HG02981 (cell line): ENCODE measurements around the gene SLC35F3.
A peak's percentile ranks its signal among the peaks of the same experiment; 100 is the strongest.
"Not testable (repeated sequence)": the region's sequence is repeated elsewhere in the genome, so short reads cannot be mapped to it uniquely, and the experiment has no call there.

Experiments used
- ATAC-seq: cut with Tn5 transposase; IDR thresholded peaks from one replicate; pipeline ENCODE4 v1.9.1; 2021; ENCODE audit warnings: mild to moderate bottlenecking, moderate library complexity; ENCODE audit not compliant: unreplicated experiment

Gene SLC35F3

DNA sequence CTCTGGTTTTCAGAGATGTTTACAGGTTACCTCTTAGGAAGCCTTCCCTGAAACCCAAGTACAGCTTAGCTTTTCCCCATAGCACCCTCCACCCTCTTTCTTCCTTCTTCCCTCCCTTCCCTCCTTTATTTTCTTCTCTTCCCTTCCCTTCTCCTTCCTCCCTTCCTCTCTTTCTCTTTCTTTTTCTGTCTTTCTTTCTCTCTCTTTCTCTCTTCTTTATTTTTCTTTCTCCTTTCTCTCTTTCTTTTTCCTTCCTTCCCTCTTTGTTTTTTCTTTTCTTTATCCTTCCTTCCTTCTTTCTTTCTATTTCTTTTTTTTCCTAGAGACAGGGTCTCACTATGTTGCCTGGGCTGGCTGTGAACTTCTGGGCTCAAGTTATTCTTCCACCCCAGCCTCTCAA, 231.6 kb downstream of the SLC35F3 start:
- ATAC-seq, result no peak

DNA sequence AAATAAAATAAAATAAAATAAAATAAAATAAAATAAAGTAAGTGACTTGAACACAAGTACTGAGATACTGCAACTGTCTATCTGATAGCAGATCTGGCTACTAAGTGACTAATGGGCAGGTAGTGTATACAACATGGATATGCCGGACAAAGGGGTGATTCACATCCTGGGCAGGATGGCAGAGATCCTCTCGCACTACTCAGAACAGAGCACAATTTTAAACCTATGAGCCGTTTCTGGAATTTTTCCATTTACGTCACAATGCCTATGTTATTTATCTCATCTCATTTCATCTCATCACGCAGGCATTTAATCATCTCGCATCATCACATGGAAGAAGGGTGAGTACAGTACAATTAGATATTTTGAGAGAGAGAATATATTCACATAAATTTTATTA, 235.5 kb downstream of the SLC35F3 start:
- ATAC-seq, result no peak

DNA sequence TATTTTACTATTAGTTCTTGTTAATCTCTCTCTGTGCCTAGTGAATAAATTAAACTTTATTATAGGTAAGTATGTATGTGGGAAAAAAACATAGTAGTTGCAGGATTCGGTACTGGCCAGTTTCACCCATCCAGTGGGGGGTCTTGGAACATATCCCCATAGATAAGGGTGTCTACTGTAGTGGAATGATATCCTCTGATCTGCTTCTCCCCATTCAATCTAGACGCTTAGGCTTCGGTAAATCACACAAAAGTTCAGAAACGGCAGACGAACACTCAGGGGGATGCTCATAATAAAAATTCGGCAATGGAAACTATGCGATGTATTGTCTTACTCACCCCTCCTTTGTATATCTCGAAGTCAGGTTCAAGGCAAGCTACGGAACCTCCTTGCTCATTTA, 235.9 kb downstream of the SLC35F3 start:
- no peak for ATAC-seq

DNA sequence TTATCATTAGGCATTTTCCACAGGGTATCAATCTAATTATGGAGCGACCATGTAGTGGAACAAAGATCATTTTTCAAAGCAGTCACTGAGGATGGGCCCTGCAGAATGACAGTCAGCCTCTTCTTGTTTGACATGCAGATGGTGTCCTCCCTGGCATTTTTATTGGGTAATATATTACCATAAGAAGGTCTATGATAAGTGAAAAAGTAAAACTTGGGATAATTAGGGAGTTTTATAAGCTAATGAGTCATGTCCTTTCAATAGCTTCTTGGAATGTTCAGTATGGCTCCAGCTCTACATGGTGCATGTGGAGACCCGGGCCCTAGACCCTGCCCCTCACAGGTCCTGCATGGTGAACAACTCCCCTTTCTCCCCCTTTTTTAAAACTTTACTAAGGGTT, 236.5 kb downstream of the SLC35F3 start:
- ATAC-seq, result no peak

DNA sequence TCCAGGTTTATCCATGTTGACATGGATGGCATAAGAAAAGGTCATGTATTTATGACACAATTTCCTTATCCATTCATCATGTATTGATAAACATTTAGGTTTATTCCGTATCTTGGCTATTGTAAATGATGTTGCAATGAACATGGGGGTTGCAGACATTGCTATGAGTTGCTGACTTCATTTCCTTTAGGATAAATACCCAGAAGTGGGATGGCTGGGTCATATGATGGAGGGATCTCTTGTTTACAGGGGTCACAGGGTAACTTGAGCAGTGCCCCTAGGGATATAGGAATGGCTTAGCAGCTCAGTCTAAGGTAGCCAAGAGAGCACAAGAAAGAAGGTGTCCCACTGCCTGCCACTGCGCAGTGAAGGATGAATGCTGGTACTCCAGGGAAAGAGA, 239.2 kb downstream of the SLC35F3 start:
- no peak for ATAC-seq

DNA sequence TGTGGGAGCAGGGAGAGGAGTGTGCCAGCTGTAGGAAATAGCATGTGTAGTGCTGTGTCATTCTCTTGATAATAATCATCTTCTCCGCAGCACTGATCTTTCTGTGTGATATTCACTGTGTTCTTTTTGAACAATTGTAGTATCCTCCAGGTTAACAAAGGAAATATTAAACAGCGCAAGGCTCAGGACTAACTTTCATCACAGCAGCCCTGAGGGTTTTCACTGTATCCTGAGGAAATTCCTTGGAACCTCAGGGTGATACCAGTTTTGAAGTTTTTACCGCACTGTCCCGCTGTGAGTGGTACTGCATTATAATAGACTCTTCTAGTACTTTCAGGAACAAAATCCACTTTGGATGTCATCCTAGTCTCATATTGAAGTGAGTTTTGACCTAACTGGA, 240.4 kb downstream of the SLC35F3 start:
- no peak for ATAC-seq

DNA sequence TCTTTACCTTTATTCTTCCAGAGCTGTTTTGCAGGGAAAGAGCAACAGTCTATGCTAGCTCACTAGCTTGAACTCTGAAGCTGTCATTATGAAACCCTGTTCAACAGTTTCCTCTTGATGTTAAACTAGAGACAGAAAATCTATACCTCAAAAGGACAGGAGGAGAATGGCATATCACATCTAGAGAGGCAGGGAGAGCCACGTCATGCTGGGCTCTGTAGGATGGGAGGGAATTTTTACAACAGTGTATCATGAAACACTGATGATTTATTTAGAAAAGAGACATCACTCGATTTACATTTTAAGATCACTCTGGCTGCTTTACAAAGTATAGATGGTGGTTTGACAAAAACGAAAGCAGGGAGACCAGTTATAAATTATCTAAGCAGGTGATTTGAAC, 243.9 kb downstream of the SLC35F3 start:
- ATAC-seq, result no peak

DNA sequence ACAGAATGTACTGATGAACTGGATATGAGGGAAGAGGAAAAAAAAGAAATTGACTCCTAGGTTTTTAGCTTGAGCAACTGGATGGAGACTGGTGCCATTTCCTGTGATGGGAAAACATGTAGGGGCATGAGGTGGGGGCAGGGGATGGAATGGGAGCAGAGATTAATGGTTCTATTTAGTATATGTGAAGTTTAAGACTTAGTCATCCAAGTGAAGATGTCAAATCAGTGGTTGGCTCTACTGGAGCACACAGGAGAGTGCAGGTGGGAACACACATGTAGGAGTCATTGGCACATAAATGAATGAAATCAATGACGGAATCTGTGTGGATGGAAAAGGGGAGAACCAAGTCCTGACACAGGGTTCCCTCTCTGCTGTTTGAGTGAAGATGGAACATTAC, 244.3 kb downstream of the SLC35F3 start:
- ATAC-seq, result no peak

DNA sequence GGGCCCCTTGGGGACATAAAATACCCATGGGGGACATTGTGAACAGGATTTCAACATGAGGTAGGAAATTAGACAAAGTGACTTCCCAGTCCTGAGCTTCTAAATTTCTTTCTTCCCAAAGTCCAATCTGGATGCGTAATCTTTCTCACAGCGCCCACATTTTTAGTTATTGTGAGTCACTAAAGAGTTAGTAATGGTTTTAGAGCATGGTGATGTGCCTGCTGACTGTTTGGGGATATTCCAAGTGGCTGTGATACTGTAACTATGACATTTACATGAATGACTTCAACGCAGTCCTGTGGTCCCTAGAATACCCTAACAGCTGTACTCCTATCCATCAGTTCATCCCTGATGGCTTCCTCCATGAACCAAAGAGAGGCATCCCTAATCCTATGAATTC, 244.7 kb downstream of the SLC35F3 start:
- ATAC-seq, result no peak

DNA sequence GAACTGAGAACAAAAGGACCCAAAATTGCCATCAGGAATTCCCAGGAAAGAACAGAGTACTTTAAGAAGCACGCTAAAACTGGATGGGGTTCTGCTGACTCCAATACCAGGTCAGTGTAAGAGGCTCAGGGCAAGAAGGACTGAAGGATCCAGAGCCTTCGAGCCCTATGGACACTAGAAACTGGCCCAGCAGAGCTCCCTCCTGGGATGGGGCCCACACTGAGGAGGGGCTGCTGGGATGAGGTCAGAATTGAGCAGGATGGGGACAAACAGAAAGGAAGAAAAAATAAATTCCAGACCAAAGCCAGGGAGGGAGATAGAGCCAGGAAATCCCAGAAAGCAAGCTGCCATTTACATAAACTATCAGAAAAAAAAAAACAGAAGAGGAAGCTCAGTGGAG, 246.4 kb downstream of the SLC35F3 start:
- ATAC-seq, result no peak

DNA sequence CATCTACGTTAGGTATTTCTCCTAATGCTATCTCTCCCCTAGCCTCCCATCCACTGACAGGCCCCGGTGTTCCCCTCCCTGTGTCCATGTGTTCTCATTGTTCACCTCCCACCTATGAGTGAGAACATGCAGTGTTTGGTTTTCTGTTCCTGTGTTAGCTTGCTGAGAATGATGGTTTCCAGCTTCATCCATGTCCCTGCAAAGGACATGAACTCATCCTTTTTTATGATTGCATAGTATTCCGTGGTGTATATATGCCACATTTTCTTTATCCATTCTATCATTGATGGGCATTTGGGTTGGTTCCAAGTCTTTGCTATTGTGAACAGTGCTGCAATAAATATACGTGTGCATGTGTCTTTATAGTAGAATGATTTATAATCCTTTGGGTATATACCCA, 247.9 kb downstream of the SLC35F3 start:
- not testable (repeated sequence) for ATAC-seq

DNA sequence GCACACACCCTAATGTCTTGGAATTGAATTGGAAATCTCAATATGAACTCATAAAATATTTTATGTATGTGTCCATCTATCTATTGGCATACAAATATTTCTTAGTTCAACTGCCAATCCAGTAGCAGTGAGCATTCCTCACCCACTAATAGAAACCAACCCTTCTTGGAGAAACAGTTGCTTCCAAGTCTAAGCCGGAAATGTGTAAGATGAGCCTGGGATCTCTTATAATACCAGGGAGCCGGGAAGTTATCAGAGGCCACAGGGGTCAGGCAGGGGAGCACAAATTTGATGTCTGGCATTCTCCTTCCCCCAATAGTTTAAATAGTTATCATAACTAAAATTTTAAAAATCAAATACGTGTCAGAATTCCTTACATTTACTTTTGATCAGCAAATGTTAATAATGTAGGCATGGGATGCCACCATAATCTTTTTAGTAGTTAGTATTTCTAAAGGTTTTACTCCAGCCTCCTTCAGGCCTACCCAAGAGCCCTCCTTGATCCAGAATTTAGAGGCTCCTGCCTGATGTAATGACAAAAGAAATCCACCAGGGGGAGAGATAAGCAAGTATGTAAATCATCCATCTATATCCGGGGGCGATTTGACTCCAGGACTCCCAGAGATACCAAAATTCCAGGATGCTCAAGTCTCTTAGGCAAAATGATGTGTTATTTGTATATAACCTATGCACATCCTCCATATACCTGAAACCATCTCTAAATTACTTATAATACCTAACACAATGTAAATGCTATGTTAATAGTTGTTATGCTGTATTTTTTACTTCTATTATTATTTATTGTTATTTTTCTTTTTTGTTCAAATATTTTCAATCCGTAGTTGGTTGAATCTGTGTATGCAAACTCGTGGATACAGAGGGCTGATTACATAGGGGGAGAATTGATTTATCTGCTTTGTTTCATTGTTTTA, 250.1 kb downstream of the SLC35F3 start:
- peak; percentile 72 for ATAC-seq

DNA sequence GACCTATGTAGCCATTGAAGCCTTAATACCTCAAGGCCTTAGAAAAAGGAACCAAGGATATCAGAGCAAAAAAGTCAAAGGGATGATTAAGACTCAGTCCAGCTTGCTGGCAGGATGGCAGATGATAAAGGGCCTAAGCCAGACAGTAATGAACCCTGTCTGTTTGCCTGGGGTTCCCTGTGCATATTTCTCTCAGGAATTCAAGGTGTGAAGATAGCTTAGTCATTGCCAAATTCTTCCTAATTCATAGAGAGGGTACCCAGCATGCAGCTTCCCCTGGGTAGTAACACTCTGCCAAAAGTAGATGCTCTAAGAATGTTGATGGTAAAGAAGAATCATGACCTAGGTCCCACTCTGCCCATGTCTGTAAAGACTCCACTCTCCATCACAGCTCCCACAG, 258.2 kb downstream of the SLC35F3 start:
- ATAC-seq, result no peak

DNA sequence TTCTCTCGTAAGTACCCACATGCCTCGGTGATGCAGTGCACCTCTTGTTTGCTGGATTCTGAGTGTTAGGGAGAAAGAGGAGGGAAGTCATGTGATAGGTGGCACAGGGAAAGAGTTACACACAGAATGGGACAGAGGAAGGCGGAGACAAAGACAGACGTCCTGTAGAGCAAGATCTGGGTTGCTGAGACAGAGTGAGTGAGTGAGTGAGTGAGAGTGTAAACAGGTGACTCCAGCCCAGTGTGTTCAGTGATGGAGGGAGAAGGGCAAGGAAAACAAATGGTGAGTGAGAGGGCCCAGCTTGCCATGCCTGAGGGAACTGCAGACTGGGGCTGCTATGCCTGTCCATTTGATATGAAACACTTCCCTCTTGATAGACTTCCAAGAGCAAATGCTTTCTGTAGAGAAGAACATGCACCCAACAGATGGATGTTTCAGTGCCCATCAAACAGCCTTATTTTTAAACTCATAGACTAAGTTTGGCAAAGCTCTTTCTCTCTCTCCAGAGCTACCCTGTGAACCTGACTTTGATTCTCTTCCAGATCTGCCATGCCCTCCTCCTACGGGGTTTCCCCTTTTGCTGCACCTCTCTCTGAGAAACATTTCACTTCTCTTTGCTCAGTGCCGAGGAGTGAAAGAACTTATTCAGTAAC, 258.9 kb downstream of the SLC35F3 start:
- ATAC-seq, result no peak

DNA sequence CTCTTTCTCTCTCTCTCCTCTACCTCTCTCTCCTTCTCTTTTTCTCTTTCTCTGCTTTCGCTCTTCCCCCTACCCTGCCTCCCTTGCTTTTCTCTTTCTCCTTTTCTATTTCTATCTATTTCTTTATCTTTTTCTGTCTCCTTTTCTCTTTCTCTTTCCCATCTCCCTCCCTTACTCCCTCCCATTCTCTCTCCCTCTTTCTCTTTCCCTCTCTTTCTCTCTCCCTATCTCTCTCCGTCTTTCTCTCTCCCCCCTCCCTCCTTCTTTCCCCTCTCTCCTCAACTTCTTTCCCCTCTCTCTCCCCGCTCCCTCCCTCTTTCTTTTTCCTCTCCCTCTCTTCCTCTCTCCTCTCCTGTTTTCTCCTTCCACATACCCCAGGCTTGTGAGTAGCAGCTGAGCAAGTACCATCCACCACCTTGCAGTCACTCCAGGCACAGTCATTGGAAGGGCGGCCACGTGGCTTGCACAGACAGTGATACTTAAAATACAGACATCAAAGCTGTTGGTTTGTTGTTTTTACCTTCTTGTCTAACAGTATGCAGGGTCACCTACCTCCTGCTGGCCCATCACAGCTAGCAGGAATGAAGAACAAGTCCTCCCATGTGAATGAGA, 259.7 kb downstream of the SLC35F3 start:
- no peak for ATAC-seq

DNA sequence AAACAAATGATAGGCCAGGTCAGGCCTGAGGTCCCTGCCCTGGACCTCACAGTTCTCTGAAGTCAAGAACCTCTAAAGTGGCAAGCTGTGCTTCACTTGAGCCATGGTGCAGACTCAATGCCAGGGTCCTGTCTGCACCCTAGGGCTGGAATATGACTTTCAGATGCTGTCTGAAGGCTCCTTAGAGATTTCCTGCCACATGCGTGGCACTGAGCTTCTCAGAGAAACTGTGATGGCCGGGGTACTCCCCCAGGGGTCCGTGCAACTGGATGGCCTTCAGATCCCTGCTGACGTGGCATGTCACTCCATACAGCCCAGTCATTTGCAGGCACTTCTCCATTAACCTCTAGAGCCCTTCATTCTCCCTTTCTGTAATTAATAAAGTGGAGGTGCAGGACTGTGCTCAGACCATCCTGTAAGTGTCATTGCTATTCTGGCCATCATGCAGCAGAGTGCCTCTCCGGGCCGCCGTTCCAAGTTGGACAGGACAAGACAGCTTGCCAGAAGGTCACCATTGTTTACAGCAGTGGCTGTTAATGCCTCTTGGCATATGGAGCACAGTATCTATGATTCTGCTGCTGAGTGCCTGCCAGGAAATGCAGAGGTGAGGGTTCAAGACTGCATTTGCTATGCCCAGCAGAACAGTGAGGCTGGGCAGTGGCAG, 263.7 kb downstream of the SLC35F3 start:
- ATAC-seq, result no peak

DNA sequence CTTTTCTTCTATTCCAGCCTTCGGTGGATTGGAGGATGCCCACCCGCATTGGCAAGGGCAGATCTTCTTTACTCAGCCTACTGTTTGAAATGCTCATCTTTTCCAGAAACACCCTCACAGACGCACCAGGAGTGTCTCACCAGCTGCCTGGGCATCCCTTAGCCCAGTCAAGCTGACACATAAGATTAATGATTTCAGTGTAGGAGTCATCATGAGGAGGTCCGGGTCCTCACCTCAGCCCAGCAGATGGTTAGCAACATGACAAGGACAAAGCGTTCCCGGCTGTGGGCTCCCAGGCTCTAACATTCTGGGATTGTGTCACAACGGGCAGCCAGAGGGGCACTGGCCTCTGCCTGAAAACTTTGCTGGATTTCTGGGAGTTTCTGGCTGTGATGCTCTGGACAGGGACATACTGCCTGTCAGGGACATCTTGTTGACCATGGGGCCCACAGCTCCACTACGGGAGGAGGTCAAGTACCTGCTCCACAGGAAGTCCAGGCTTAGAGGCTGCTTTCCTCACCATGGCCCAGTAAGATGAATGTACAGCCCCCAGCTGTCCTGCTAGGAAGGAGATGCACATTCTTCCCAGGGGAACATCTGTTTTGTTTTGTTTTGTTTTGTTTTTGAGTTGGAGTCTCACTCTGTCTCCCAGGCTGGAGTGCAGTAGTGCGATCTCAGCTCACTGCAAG, 264.8 kb downstream of the SLC35F3 start:
- no peak for ATAC-seq

DNA sequence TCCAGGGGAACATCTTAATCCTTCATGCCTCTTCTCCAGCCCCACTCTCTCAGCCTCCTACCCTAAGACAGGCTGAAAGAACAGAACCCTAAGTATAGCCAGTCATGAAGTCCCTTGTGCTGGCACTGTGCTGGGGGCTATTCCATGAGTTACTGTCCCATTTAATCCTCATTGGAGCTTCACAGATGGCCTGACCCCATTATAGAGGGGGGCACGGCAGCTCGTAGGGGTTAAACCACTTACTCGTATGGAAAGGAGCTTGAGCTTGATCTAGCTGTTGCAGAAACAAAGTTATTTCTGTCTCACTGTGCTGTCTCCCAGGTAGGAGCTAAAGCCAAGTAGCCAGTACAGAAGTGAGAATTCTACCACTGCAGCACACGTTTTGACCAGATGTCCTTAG, 265.6 kb downstream of the SLC35F3 start:
- no peak for ATAC-seq

DNA sequence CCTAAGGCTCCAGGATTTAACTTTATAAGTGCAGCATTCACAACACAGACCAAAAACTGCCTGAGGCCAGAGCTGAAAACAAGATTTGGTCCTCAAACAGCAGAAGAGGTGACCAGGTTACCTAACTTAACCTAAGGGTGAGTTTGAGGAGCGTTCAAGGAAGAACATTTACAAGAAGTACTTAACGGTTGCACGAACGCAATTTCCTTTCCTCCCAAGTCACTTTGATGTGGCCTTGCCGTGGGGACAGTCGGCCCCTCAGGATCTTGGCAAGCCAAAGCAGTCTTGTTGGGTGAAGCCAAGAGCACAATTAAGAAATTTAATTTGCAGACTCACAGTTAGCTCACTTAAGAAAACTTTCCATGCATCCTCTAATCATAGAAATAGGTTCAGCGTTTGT, 266.1 kb downstream of the SLC35F3 start:
- no peak for ATAC-seq

DNA sequence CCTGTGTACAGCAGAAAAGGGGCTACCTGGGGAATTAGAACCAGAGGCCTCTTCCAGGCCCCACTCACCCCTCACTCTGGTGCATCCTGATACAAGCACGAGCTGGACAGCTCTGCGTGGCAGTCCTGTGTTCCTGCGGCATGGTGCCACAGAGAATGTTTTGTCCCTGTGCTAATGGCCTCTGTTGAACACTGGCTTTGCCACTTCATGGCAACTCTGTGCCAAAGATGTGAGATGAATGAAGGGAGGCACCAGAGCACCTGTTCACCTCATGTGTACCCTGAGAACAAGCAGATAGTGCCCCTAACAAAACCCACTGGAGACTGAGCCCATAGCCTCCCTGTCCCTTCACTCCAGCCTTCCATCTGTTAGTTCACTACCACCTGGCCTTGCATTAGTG, 269.5 kb downstream of the SLC35F3 start:
- ATAC-seq, result no peak

DNA sequence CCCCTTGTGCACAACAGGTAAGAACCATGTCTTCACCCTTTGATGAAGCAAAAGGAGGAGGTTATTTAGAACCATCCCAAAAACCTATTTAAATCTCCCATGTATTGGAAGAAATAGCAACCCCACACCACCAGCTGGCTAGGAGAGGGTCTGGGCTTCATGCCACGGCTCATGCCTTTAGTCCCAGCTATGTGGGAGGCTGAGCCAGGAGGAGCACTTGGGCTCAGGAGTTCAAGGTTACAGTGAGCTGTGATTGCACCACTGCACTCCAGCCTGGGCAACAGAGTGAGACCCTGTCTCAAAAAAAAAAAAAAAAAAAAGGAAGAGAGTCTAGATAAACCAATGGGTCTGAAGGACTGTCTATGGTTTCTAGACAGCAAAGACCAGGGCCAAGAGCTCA, 270.9 kb downstream of the SLC35F3 start:
- no peak for ATAC-seq
